K562 (cell line): ENCODE results near the gene ARHGAP42. TPM values are rescaled to one million over a fixed set of nuclear protein-coding genes. Genes with fewer than 3 reads are reported as not detected.

ENCODE experiments used
- CBX8 ChIP-seq: fragments of 200-600 bp; sonication (generic); IDR thresholded peaks from 2 replicates; pipeline ENCODE4 v1.6.1; 2012; ENCODE audit warnings: borderline replicate concordance, mixed run types, low read depth, mild to moderate bottlenecking, moderate library complexity, mixed read lengths, low read length, control low read depth, inconsistent platforms; ENCODE audit not compliant: poor library complexity, severe bottlenecking; ENCODE audit errors: extremely low read depth
- ELK3 ChIP-seq: fragments of 450-650 bp; formaldehyde crosslinking; IDR thresholded peaks from 2 replicates; pipeline ENCODE4 v1.4.0; 2020; ENCODE audit warnings: mild to moderate bottlenecking
- HLTF ChIP-seq: fragments of 450-650 bp; IDR thresholded peaks from 2 replicates; pipeline ENCODE4 v1.6.1; 2016
- MAZ ChIP-seq, 2 experiments: fragments of 450-650 bp in 1 of 2; sonication (generic) in 1 of 2; formaldehyde crosslinking; IDR thresholded peaks in 1 of 2; conservative IDR thresholded peaks in 1 of 2; 2 replicates each; pipeline versions ENCODE4 v1.4.0 to v1.5.0; 2020; ENCODE audit warnings: mild to moderate bottlenecking in 1 of 2, missing genetic modification reagents in 1 of 2
- PTRF ChIP-seq: fragments of 450-650 bp; IDR thresholded peaks from 2 replicates; pipeline ENCODE4 v1.6.1; 2016; ENCODE audit warnings: mild to moderate bottlenecking, missing genetic modification characterization, missing compliant biosample characterization
- TAF1 ChIP-seq: IDR thresholded peaks from 2 replicates; pipeline ENCODE4 v1.6.1; 2011; ENCODE audit warnings: mild to moderate bottlenecking, low read length, moderate library complexity; ENCODE audit not compliant: insufficient read depth, control insufficient read depth, severe bottlenecking; ENCODE audit errors: extremely low read depth
- YBX1 ChIP-seq: fragments of 450-650 bp; IDR thresholded peaks from 2 replicates; pipeline ENCODE4 v1.7.1; 2016; ENCODE audit warnings: mild to moderate bottlenecking
- ZFX ChIP-seq: sonication (generic); formaldehyde crosslinking; IDR thresholded peaks from 2 replicates; pipeline ENCODE4 v1.8.0; 2022; ENCODE audit warnings: mild to moderate bottlenecking, missing genetic modification reagents, moderate library complexity
- ZNF232 ChIP-seq: sonication (generic); formaldehyde crosslinking; IDR thresholded peaks from 2 replicates; pipeline ENCODE4 v1.8.0; 2022; ENCODE audit warnings: mild to moderate bottlenecking, missing genetic modification reagents
- ZNF668 ChIP-seq: fragments of 250-450 bp; sonication (Bioruptor Pico); IDR thresholded peaks from 2 replicates; pipeline ENCODE4 v1.8.0; 2022; ENCODE audit warnings: mild to moderate bottlenecking, inconsistent platforms
- polyA plus RNA-seq, 8 experiments: library from polyadenylated mRNA; depleted of rRNA in 4 of 8; stranded (reverse) in 5 of 8; unstranded in 3 of 8; fragments of >200 nt; fragmentation: Nextera tagmentation in 2 of 8; fragmentation: Illumina TruSeq in 1 of 8; extraction: Ambion mirVana in 2 of 8; extraction: Trizol in 1 of 8; gene quantifications; 2 replicates each; pipeline versions ENCODE4 v1.2.1 to v1.2.3, GENCODE V29; 2011 to 2014; ENCODE audit warnings: inconsistent platforms in 1 of 8, missing spikeins in 1 of 8
- total RNA-seq, 7 experiments: library from RNA; depleted of rRNA in 6 of 7; stranded (reverse); fragments of >200 nt in 6 of 7; fragmentation: Illumina TruSeq in 2 of 7; extraction: Trizol in 2 of 7; gene quantifications; 2 replicates each; pipeline versions ENCODE4 v1.2.1 to v1.2.3, GENCODE V29; 2011 to 2021; ENCODE audit warnings: low replicate concordance in 1 of 7
- TF ChIP-seq, protein P1 (sequence below): fragments of 250-450 bp; sonication (Bioruptor Pico); IDR thresholded peaks from 2 replicates; pipeline ENCODE4 v1.5.0; 2021; ENCODE audit warnings: mild to moderate bottlenecking, moderate library complexity
- TF ChIP-seq, protein P2 (sequence below), 2 experiments: fragments of 450-650 bp in 1 of 2; IDR thresholded peaks; 2 replicates each; pipeline ENCODE4 v1.6.1; 2011 to 2017; ENCODE audit warnings: low read depth in 2 of 2, antibody characterized with exemption in 1 of 2, borderline replicate concordance in 1 of 2, low read length in 1 of 2, mild to moderate bottlenecking in 1 of 2, mixed read lengths in 1 of 2; ENCODE audit not compliant: control insufficient read depth in 1 of 2
- TF ChIP-seq, protein P3 (sequence below): fragments of 450-650 bp; formaldehyde crosslinking; IDR thresholded peaks from 2 replicates; pipeline ENCODE4 v1.4.0; 2022; ENCODE audit warnings: missing genetic modification characterization
- TF ChIP-seq, protein P4 (sequence below): fragments of 450-650 bp; formaldehyde crosslinking; conservative IDR thresholded peaks from 2 replicates; pipeline ENCODE4 v1.4.0; 2022; ENCODE audit warnings: mild to moderate bottlenecking, missing genetic modification characterization

The ARHGAP42 gene
- total and polyA plus RNA-seq, 9 of the 15 experiments (the other 6 are each of a cell fraction or from before 2014, with no cell fraction given) = 0.95 to 6.1 (median 2.4) TPM

GRCh38 chr11:100687054-100687629 is at the start of gene ARHGAP42 (continued):
- TF ChIP-seq ZNF232 (CRISPR knock-in tag) (no peak), YBX1 (no peak), ZFX (CRISPR knock-in tag) (peak; percentile 62), ZNF668 (CRISPR knock-in tag) (no peak), CBX8 (no peak), HLTF (no peak), PTRF (no peak), TAF1 (peak; percentile 41), ELK3 (CRISPR knock-in tag) (no peak), MAZ (CRISPR knock-in tag; conservative IDR thresholded peaks at IDR 0.05 in 1 of 2, IDR thresholded peaks at IDR 0.05 in 1 of 2) (0 out of 4 replicates have a peak, but pooled peaks of 1 of the 2 experiments have one; percentile 10)
- TF ChIP-seq, protein P1, sequence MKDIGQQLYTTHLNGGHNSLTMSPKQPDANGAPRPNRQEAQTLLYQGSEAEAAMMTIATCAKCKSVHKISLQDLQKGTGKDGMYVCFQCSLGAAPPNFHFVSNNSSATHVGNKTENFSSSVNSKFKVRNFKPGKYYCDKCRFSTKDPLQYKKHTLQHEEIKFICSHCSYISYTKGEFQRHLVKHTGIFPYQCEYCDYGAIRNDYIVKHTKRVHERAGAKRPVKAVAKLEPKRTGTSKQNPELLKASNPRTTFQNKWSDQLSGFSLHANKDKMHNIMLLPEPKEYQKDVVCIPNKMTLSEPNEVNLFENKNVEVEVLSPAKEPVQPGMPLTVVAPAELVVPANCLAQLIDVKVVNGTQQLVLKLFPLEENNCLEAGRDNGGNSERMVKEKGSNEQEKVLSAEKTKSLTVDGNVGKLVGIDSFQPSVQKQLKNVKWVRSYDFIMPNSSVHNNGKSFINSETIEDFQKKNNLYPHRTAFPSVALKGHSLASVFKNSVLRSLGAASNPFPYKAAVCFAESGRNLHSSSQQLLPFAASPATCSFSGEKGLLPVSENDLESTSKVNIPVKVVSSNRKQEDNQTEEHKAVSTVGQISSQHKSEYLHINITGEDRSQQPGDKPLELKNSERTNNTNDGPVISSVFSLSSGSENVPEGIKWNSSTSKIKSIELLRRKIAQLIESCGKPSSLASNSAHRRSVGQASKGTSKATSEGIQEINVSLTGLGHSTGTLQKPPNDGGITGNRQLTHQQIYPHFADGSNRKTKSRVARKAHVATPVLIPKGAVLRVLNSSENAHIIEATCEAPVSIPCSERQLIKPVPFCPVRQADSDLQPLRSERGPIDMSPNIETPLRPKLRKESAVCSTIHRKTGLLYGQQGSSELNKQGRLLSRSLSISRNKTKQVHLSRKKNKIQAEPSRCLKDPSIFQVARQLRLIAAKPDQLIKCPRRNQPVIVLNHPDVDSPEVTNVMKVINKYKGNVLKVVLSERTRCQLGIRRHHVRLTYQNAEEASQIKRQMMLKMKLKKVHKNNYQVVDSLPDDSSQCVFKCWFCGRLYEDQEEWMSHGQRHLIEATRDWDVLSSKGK (CRISPR knock-in tag) = no peak
- TF ChIP-seq, protein P2, sequence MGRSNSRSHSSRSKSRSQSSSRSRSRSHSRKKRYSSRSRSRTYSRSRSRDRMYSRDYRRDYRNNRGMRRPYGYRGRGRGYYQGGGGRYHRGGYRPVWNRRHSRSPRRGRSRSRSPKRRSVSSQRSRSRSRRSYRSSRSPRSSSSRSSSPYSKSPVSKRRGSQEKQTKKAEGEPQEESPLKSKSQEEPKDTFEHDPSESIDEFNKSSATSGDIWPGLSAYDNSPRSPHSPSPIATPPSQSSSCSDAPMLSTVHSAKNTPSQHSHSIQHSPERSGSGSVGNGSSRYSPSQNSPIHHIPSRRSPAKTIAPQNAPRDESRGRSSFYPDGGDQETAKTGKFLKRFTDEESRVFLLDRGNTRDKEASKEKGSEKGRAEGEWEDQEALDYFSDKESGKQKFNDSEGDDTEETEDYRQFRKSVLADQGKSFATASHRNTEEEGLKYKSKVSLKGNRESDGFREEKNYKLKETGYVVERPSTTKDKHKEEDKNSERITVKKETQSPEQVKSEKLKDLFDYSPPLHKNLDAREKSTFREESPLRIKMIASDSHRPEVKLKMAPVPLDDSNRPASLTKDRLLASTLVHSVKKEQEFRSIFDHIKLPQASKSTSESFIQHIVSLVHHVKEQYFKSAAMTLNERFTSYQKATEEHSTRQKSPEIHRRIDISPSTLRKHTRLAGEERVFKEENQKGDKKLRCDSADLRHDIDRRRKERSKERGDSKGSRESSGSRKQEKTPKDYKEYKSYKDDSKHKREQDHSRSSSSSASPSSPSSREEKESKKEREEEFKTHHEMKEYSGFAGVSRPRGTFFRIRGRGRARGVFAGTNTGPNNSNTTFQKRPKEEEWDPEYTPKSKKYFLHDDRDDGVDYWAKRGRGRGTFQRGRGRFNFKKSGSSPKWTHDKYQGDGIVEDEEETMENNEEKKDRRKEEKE (IDR thresholded peaks at IDR 0.05; ENCODE audit: borderline replicate concordance in 1 of 2, control insufficient read depth in 1 of 2, low read depth in 2 of 2, low read length in 1 of 2) = no peak
- TF ChIP-seq, protein P3, sequence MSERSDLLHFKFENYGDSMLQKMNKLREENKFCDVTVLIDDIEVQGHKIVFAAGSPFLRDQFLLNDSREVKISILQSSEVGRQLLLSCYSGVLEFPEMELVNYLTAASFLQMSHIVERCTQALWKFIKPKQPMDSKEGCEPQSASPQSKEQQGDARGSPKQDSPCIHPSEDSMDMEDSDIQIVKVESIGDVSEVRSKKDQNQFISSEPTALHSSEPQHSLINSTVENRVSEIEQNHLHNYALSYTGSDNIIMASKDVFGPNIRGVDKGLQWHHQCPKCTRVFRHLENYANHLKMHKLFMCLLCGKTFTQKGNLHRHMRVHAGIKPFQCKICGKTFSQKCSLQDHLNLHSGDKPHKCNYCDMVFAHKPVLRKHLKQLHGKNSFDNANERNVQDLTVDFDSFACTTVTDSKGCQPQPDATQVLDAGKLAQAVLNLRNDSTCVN (CRISPR knock-in tag) = no peak
- TF ChIP-seq, protein P4, sequence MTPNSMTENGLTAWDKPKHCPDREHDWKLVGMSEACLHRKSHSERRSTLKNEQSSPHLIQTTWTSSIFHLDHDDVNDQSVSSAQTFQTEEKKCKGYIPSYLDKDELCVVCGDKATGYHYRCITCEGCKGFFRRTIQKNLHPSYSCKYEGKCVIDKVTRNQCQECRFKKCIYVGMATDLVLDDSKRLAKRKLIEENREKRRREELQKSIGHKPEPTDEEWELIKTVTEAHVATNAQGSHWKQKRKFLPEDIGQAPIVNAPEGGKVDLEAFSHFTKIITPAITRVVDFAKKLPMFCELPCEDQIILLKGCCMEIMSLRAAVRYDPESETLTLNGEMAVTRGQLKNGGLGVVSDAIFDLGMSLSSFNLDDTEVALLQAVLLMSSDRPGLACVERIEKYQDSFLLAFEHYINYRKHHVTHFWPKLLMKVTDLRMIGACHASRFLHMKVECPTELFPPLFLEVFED = no peak
